Panc1 (cell line): Measurements from ENCODE around the gene IGSF11. TPM values are rescaled to one million over a fixed set of nuclear protein-coding genes. Genes with fewer than 3 reads are reported as not detected.

Experiments
- ATAC-seq: fragments of 200-7000 bp; cut with Tn5 transposase; 2 replicates; pipeline ENCODE4 v1.9.1; 2020; ENCODE audit warnings: mild to moderate bottlenecking, moderate library complexity
- BruUV-seq: library from RNA; stranded (reverse); fragments of 400-500 nt; replicated peaks from 2 replicates; lab custom pipeline; 2021; lab: Mats Ljungman, UMichigan
- CTCF ChIA-PET: fragments of 300-600 bp; sonication (Branson Sonifier 250); formaldehyde crosslinking; loops from one replicate; lab custom pipeline; 2022; ENCODE audit warnings: antibody characterized with exemption; lab: Charles Lee
- POLR2A ChIA-PET: fragments of 300-600 bp; sonication (Branson Sonifier 250); formaldehyde crosslinking; loops from one replicate; lab custom pipeline; 2022; ENCODE audit warnings: antibody characterized with exemption; lab: Charles Lee
- DNase-seq: peaks from one replicate; pipeline ENCODE4 v3.0.0-alpha.2; 2010; ENCODE audit warnings: low read depth, low spot score
- H3K27ac ChIP-seq: 2 replicates; pipeline ENCODE4 v1.5.1; 2011; ENCODE audit warnings: mild to moderate bottlenecking, low read length, inconsistent platforms
- H3K27me3 ChIP-seq: fragments of 200-500 bp; sonication (Bioruptor generic); 2 replicates; pipeline ENCODE4 v1.6.0; 2014; ENCODE audit warnings: low read length, inconsistent platforms; ENCODE audit not compliant: control insufficient read depth, insufficient read depth
- H3K36me3 ChIP-seq: fragments of 200-500 bp; sonication (Bioruptor generic); 2 replicates; pipeline ENCODE4 v1.5.1; 2014; ENCODE audit warnings: inconsistent platforms, mild to moderate bottlenecking, low read length, moderate library complexity; ENCODE audit not compliant: control insufficient read depth, insufficient read depth
- H3K4me1 ChIP-seq: 2 replicates; pipeline ENCODE4 v1.5.1; 2011; ENCODE audit warnings: inconsistent platforms, mild to moderate bottlenecking, low read length, moderate library complexity; ENCODE audit not compliant: control insufficient read depth, insufficient read depth
- H3K4me3 ChIP-seq, 2 experiments: 2 replicates each; pipeline ENCODE4 v1.5.1; 2011 to 2012; ENCODE audit warnings: low read depth in 2 of 2, low read length in 2 of 2, mild to moderate bottlenecking in 2 of 2, inconsistent platforms in 1 of 2, moderate library complexity in 1 of 2
- H3K9me3 ChIP-seq: fragments of 200-500 bp; sonication (Bioruptor generic); 2 replicates; pipeline ENCODE4 v1.5.1; 2014; ENCODE audit warnings: low read depth, mild to moderate bottlenecking, inconsistent platforms, low read length, moderate library complexity; ENCODE audit not compliant: control insufficient read depth, insufficient read depth
- POLR2AphosphoS5 ChIP-seq: IDR thresholded peaks from 2 replicates; pipeline ENCODE4 v1.6.1; 2012; ENCODE audit warnings: mild to moderate bottlenecking, low read depth, low read length, moderate library complexity
- SIN3A ChIP-seq: IDR thresholded peaks from 2 replicates; pipeline ENCODE4 v1.6.1; 2012; ENCODE audit warnings: low read depth, mild to moderate bottlenecking, low read length, moderate library complexity, borderline replicate concordance; ENCODE audit not compliant: insufficient read depth
- TCF7L2 ChIP-seq: IDR thresholded peaks from 2 replicates; pipeline ENCODE4 v1.6.1; 2011; ENCODE audit warnings: mild to moderate bottlenecking, low read depth, low read length, inconsistent platforms
- in situ Hi-C: cut with HindIII; loops from 2 replicates; pipeline ENCODE4 v1.10.0; 2016; ENCODE audit warnings: low sequenced_read_pairs, low pct_unique_long_range_greater_than_20kb
- intact Hi-C: fragments of 100-400 bp; cut with micrococcal nuclease; formaldehyde crosslinking; loops from one replicate; pipeline ENCODE4 v1.10.0; 2022; ENCODE audit not compliant: unreplicated experiment
- total RNA-seq: library from RNA; stranded (reverse); gene quantifications from one replicate; pipeline ENCODE4 v1.2.1, GENCODE V29; 2021; ENCODE audit not compliant: unreplicated experiment
- TF ChIP-seq, protein P1 (sequence below): fragments of 450-650 bp; IDR thresholded peaks from 2 replicates; pipeline ENCODE4 v1.5.1; 2017; ENCODE audit warnings: mild to moderate bottlenecking
- TF ChIP-seq, protein P2 (sequence below), 2 experiments: IDR thresholded peaks; 2 replicates each; pipeline ENCODE4 v1.6.1; 2011 to 2012; ENCODE audit warnings: low read depth in 2 of 2, control low read depth in 1 of 2, low read length in 1 of 2, mild to moderate bottlenecking in 1 of 2, moderate library complexity in 1 of 2; ENCODE audit not compliant: insufficient read depth in 1 of 2

IGSF11 gene
- total RNA-seq, 1 experiment from 2014 or later, result 0.33 TPM

DNA sequence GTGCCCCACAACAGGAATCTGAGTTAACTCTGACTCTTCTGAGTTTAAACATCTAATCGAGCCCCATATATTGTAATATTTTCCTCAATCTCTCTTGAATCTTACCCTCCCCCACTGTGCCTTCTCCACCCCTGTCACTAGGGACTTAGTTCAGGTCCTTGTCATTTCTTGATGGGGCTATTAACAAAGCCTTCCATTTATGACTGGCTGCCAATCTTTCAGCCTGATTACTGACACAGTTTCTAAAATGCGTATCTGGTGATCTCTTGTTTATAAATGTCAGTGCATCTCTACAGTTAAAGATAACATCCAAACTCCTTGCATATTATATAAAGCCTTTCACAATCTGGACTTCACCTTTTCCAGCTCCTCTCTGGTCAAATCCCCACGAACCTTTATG lies 124.3 kb downstream of the IGSF11 start:
- no peak for ATAC-seq
- BruUV-seq, result no TSS peak
- no peaks in the 10 kb centered on the region for H3K9me3 ChIP-seq
- peaks cover 2% of the 10 kb centered on the region; the same call in 1 of the 2 replicates for H3K27me3 ChIP-seq
- CTCF ChIA-PET, result no interaction called here
- POLR2A ChIA-PET, result no interaction called here
- no peak overlapping the region for H3K27ac ChIP-seq
- no peak for DNase-seq
- no peaks in the 10 kb centered on the region for H3K36me3 ChIP-seq
- no peaks in the 10 kb centered on the region for H3K4me1 ChIP-seq
- TF ChIP-seq SIN3A, result no peak
- TF ChIP-seq TCF7L2, result no peak
- TF ChIP-seq, protein P1, sequence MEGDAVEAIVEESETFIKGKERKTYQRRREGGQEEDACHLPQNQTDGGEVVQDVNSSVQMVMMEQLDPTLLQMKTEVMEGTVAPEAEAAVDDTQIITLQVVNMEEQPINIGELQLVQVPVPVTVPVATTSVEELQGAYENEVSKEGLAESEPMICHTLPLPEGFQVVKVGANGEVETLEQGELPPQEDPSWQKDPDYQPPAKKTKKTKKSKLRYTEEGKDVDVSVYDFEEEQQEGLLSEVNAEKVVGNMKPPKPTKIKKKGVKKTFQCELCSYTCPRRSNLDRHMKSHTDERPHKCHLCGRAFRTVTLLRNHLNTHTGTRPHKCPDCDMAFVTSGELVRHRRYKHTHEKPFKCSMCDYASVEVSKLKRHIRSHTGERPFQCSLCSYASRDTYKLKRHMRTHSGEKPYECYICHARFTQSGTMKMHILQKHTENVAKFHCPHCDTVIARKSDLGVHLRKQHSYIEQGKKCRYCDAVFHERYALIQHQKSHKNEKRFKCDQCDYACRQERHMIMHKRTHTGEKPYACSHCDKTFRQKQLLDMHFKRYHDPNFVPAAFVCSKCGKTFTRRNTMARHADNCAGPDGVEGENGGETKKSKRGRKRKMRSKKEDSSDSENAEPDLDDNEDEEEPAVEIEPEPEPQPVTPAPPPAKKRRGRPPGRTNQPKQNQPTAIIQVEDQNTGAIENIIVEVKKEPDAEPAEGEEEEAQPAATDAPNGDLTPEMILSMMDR, result no peak
- TF ChIP-seq POLR2AphosphoS5, result no peak
- TF ChIP-seq, protein P2, sequence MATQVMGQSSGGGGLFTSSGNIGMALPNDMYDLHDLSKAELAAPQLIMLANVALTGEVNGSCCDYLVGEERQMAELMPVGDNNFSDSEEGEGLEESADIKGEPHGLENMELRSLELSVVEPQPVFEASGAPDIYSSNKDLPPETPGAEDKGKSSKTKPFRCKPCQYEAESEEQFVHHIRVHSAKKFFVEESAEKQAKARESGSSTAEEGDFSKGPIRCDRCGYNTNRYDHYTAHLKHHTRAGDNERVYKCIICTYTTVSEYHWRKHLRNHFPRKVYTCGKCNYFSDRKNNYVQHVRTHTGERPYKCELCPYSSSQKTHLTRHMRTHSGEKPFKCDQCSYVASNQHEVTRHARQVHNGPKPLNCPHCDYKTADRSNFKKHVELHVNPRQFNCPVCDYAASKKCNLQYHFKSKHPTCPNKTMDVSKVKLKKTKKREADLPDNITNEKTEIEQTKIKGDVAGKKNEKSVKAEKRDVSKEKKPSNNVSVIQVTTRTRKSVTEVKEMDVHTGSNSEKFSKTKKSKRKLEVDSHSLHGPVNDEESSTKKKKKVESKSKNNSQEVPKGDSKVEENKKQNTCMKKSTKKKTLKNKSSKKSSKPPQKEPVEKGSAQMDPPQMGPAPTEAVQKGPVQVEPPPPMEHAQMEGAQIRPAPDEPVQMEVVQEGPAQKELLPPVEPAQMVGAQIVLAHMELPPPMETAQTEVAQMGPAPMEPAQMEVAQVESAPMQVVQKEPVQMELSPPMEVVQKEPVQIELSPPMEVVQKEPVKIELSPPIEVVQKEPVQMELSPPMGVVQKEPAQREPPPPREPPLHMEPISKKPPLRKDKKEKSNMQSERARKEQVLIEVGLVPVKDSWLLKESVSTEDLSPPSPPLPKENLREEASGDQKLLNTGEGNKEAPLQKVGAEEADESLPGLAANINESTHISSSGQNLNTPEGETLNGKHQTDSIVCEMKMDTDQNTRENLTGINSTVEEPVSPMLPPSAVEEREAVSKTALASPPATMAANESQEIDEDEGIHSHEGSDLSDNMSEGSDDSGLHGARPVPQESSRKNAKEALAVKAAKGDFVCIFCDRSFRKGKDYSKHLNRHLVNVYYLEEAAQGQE (IDR thresholded peaks at IDR 0.05; ENCODE audit: insufficient read depth in 1 of 2, low read depth in 2 of 2, low read length in 1 of 2), result no peak
- in situ Hi-C loops (no loop called here), intact Hi-C loops (no loop called here)
- no peak overlapping the region for H3K4me3 ChIP-seq

DNA sequence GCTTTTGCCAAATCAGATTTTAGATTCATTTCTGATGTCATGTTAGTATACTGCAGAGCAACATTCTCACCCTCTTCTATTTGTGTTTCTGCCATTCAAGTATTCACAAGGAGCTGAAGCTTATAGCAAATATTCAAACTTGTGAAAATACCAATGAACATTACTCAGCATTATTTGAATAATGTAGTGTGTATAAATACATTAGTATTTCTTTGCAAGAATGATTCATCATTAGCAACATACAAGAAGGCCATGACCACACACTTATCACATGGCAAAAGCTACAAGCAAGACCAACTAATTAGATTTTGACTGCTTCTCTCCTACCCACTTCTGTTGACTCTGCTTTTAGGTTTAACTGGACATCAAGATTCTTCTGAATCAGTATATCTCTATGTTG lies 124.9 kb downstream of the IGSF11 start:
- CTCF ChIA-PET, result no interaction called here
- no peak for DNase-seq
- intact Hi-C loops, result no loop called here

More for the DNA sequence above, 124.9 kb downstream of the IGSF11 start:
- ATAC-seq, result no peak
- no TSS peak for BruUV-seq
- no peaks in the 10 kb centered on the region for H3K36me3 ChIP-seq
- in situ Hi-C loops, result no loop called here
- no peaks in the 10 kb centered on the region for H3K4me1 ChIP-seq
- no peaks in the 10 kb centered on the region for H3K9me3 ChIP-seq
- TF ChIP-seq SIN3A, result no peak
- no peak for TF ChIP-seq POLR2AphosphoS5
- TF ChIP-seq TCF7L2, result no peak
- TF ChIP-seq, protein P2 (IDR thresholded peaks at IDR 0.05; ENCODE audit: insufficient read depth in 1 of 2, low read depth in 2 of 2, low read length in 1 of 2), result no peak
- TF ChIP-seq, protein P1, result no peak
- H3K4me3 ChIP-seq, result no peak overlapping the region
- peaks cover 2% of the 10 kb centered on the region; the same call in 1 of the 2 replicates for H3K27me3 ChIP-seq
- no peak overlapping the region for H3K27ac ChIP-seq
- POLR2A ChIA-PET, result no interaction called here
